Lower lobe of right lung (tissue), 2 donors: Measurements from ENCODE around the gene ABAT. TPM values are rescaled to one million over a fixed set of nuclear protein-coding genes. Genes with fewer than 3 reads are reported as not detected.

Experiments used
- ATAC-seq, 2 donors: fragments of 200-7000 bp; cut with Tn5 transposase; one replicate each; pipeline ENCODE4 v1.9.1; 2020 to 2022; ENCODE audit warnings: mild to moderate bottlenecking in 2 of 2, moderate library complexity in 2 of 2
- DNase-seq: peaks from one replicate; pipeline ENCODE4 v3.0.0-alpha.2; 2020
- H3K27ac ChIP-seq: fragments of 200-600 bp; one replicate; pipeline ENCODE4 v1.8.0; 2022
- H3K27me3 ChIP-seq: fragments of 200-600 bp; one replicate; pipeline ENCODE4 v1.8.0; 2022; ENCODE audit warnings: low read depth
- H3K36me3 ChIP-seq: fragments of 200-600 bp; one replicate; pipeline ENCODE4 v1.8.0; 2022; ENCODE audit warnings: mild to moderate bottlenecking
- H3K4me1 ChIP-seq: fragments of 200-600 bp; one replicate; pipeline ENCODE4 v1.8.0; 2022
- H3K4me3 ChIP-seq: fragments of 200-600 bp; one replicate; pipeline ENCODE4 v1.8.0; 2022; ENCODE audit warnings: mild to moderate bottlenecking
- H3K9me3 ChIP-seq: fragments of 200-600 bp; one replicate; pipeline ENCODE4 v1.8.0; 2022
- intact Hi-C: fragments of 100-400 bp; cut with DNase I; formaldehyde crosslinking; loops from one replicate; pipeline ENCODE4 v1.11.0; 2022
- total RNA-seq: library from RNA; stranded (reverse); fragmentation: NEBNext Ultra II Directional; extraction: Animal tissue kit (Norgen Biotek cat#: 25700); gene quantifications from one replicate; pipeline ENCODE4 v1.2.1, GENCODE V29; 2021
- TF ChIP-seq, protein P1 (sequence below): fragments of 200-600 bp; IDR thresholded peaks from one replicate; pipeline ENCODE4 v1.8.0; 2022; ENCODE audit warnings: antibody characterized with exemption, mild to moderate bottlenecking
- donor health status: DM: no; HTN: yes; CAD: no; lungs with severe emphysema.

The ABAT gene
- total RNA-seq, 1 donor from 2014 or later, result 12.9 TPM

DNA sequence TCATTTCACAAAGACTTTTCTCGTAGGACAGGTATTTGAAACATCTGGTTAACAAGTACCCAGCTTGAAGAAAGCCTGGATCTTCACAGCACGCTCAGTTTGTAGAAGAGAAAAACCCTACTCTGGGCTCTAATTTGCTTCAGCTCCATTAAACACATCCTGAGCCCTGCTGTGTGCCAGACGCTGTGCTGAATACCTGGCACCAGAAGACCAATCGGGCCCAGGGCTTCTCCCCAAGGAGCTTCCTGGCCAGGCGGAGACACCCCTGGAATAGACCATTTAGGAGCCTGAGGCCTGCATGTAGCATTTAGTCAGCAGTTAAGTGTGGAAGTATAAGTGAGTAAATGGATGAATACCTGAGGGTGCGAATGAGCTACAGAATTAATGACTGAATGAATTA, 8.9 kb upstream of the ABAT start:
- Histone ChIP-seq H3K36me3 (peaks cover 36% of the 10 kb centered on the region), H3K4me3 (no peak overlapping the region), H3K9me3 (no peaks in the 10 kb centered on the region), H3K27me3 (no peaks in the 10 kb centered on the region), H3K27ac (no peak overlapping the region), H3K4me1 (no peaks in the 10 kb centered on the region)
- TF ChIP-seq, protein P1, sequence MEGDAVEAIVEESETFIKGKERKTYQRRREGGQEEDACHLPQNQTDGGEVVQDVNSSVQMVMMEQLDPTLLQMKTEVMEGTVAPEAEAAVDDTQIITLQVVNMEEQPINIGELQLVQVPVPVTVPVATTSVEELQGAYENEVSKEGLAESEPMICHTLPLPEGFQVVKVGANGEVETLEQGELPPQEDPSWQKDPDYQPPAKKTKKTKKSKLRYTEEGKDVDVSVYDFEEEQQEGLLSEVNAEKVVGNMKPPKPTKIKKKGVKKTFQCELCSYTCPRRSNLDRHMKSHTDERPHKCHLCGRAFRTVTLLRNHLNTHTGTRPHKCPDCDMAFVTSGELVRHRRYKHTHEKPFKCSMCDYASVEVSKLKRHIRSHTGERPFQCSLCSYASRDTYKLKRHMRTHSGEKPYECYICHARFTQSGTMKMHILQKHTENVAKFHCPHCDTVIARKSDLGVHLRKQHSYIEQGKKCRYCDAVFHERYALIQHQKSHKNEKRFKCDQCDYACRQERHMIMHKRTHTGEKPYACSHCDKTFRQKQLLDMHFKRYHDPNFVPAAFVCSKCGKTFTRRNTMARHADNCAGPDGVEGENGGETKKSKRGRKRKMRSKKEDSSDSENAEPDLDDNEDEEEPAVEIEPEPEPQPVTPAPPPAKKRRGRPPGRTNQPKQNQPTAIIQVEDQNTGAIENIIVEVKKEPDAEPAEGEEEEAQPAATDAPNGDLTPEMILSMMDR, result no peak
- intact Hi-C loops, result no loop called here
- DNase-seq, result no peak
- ATAC-seq, result no peak

DNA sequence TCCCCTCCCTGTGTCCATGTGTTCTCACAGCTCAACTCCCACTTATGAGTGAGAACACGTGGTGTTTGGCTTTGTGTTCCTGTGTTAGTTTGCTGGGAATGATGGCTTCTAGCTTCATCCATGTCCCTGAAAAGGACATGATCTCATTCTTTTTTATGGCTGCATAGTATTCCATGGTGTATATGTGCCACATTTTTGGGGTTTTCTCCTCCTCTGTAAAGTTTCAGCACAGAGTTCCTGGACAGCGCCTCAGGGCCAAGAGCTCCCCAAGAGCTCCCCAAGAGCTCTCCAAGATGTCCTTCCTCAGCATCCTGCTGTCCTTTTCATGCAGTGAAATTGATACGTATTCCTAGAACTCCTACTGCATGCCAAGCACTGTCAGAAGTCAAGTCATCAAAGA, 6.9 kb upstream of the ABAT start:
- Histone ChIP-seq H3K4me3 (no peak overlapping the region), H3K27me3 (no peaks in the 10 kb centered on the region), H3K36me3 (peaks cover 36% of the 10 kb centered on the region), H3K27ac (no peak overlapping the region), H3K4me1 (no peaks in the 10 kb centered on the region), H3K9me3 (no peaks in the 10 kb centered on the region)
- intact Hi-C loops, result no loop called here
- TF ChIP-seq, protein P1, result no peak
- ATAC-seq, result no peak
- DNase-seq, result no peak

DNA sequence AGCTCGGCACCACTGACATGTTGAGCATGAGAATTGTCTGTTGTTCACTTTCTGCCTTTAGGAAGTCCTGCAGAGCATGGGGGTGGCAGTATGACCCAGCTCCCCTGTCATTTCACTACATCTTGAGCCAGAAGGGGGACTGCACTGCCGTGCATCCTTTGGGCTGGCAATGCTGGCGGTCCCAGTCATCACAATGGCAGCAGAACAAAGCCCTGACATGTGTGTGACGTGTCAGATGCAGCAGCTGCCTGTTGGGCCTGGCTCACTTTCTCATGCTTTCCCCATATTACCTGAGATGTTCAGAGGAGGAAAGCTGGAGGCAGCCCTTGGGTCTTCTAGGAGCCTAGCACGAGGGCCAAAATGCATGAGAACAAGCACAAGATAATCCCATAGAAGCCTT, 6.3 kb upstream of the ABAT start:
- DNase-seq (no peak), ATAC-seq (no peak)
- peaks cover 36% of the 10 kb centered on the region for H3K36me3 ChIP-seq
- intact Hi-C loops, result no loop called here
- no peaks in the 10 kb centered on the region for H3K4me1 ChIP-seq
- TF ChIP-seq, protein P1, result no peak
- H3K27ac ChIP-seq, result no peak overlapping the region
- no peak overlapping the region for H3K4me3 ChIP-seq
- H3K27me3 ChIP-seq, result no peaks in the 10 kb centered on the region
- no peaks in the 10 kb centered on the region for H3K9me3 ChIP-seq

DNA sequence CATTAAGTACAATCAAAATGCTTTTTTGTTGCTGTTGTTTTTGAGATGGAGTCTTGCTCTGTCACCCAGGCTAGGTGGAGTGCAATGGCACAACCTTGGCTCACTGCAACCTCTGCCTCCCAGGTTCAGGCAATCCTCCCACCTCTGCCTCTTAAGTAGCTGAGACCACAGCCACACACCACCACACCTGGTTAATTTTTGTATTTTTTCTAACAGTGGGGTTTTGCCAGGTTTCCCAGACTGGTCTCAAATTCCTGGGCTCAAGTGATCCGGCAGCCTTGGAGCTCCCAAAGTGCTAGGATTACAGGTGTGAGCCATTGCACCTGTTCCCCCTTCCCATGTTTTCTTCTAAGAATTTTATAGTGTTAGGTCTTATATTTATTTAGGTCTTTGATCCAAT, 4.9 kb upstream of the ABAT start:
- Histone ChIP-seq H3K4me1 (no peaks in the 10 kb centered on the region), H3K9me3 (no peaks in the 10 kb centered on the region), H3K36me3 (peaks cover 27% of the 10 kb centered on the region), H3K27ac (no peak overlapping the region), H3K27me3 (no peaks in the 10 kb centered on the region), H3K4me3 (no peak overlapping the region)
- TF ChIP-seq, protein P1, result no peak
- DNase-seq, result no peak
- intact Hi-C loops, result no loop called here
- no peak for ATAC-seq

DNA sequence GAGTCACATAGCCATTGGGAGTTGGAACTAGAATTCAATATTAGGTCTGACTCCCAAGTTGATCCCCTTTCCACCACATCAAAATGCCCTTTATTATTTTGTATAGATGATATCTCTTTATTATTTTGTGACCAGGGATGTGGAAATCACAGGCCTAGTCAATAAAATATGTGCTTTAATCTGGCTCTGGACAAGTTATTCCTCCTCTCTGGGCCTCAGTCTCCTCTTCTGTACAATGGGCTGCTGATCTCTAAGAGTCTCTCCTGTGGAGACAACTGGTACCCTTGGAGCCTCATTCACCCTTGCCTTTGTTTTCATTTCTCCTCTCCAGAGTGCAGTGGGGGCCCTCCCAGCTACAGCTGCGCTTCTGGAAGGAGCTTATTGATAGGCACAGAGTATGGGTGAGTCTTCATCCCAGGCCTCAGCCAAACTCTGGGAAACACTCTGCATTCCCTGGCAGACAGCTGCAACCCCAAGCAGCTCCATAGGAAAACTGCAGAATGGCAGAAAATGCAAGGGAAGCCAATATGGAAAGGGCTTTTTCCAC, 4.3 kb upstream of the ABAT start:
- H3K4me1 ChIP-seq, result peaks cover 5% of the 10 kb centered on the region
- no peak overlapping the region for H3K4me3 ChIP-seq
- DNase-seq (no peak), ATAC-seq (no peak)
- intact Hi-C loops, result no loop called here
- H3K9me3 ChIP-seq, result no peaks in the 10 kb centered on the region
- peaks cover 21% of the 10 kb centered on the region for H3K36me3 ChIP-seq
- TF ChIP-seq, protein P1, result no peak
- H3K27me3 ChIP-seq, result no peaks in the 10 kb centered on the region
- H3K27ac ChIP-seq, result no peak overlapping the region
